Osteocyte (in vitro differentiated cells): ENCODE results near the gene SLC28A2. TPM values are rescaled to one million over a fixed set of nuclear protein-coding genes. Genes with fewer than 3 reads are reported as not detected.
"Not testable (repeated sequence)": the region's sequence is repeated elsewhere in the genome, so short reads cannot be mapped to it uniquely, and the experiment has no call there.

Source experiments
- DNase-seq: peaks from one replicate; pipeline ENCODE4 v3.0.0; 2021; ENCODE audit warnings: mixed read lengths; ENCODE audit not compliant: unreplicated experiment; ENCODE audit errors: extremely low spot score
- H3K27ac Mint-ChIP-seq: one replicate; pipeline ENCODE4 v1.8.0; 2021; ENCODE audit warnings: mild to moderate bottlenecking, mixed read lengths; ENCODE audit not compliant: unreplicated experiment
- H3K27me3 Mint-ChIP-seq: one replicate; pipeline ENCODE4 v1.8.0; 2021; ENCODE audit warnings: mixed read lengths; ENCODE audit not compliant: unreplicated experiment
- H3K36me3 Mint-ChIP-seq: one replicate; pipeline ENCODE4 v1.8.0; 2021; ENCODE audit warnings: mixed read lengths; ENCODE audit not compliant: unreplicated experiment
- H3K4me1 Mint-ChIP-seq: one replicate; pipeline ENCODE4 v1.8.0; 2021; ENCODE audit warnings: mixed read lengths; ENCODE audit not compliant: unreplicated experiment
- H3K4me3 Mint-ChIP-seq: one replicate; pipeline ENCODE4 v1.8.0; 2021; ENCODE audit warnings: mild to moderate bottlenecking, moderate library complexity, mixed read lengths; ENCODE audit not compliant: unreplicated experiment
- H3K9me3 Mint-ChIP-seq: one replicate; pipeline ENCODE4 v1.8.0; 2021; ENCODE audit warnings: mixed read lengths; ENCODE audit not compliant: unreplicated experiment
- total RNA-seq: library from RNA; stranded (reverse); gene quantifications from 2 replicates; pipeline ENCODE4 v1.2.1, GENCODE V29; 2021
- TF ChIP-seq, protein P1 (sequence below): fragments of 200-600 bp; sonication (generic); IDR thresholded peaks from 2 replicates; pipeline ENCODE4 v1.5.0; 2021; ENCODE audit warnings: antibody characterized with exemption, mild to moderate bottlenecking, moderate library complexity

The SLC28A2 gene
- total RNA-seq, 1 donor from 2014 or later = not detected

GRCh38 chr15:45231132-45231531 is 20.9 kb upstream of the SLC28A2 start:
- Mint-ChIP-seq H3K27me3 (peaks cover 1% of the 10 kb centered on the region), H3K27ac (no peak overlapping the region), H3K9me3 (peaks cover 1% of the 10 kb centered on the region), H3K36me3 (no peaks in the 10 kb centered on the region), H3K4me3 (no peak overlapping the region), H3K4me1 (no peaks in the 10 kb centered on the region)
- TF ChIP-seq, protein P1, sequence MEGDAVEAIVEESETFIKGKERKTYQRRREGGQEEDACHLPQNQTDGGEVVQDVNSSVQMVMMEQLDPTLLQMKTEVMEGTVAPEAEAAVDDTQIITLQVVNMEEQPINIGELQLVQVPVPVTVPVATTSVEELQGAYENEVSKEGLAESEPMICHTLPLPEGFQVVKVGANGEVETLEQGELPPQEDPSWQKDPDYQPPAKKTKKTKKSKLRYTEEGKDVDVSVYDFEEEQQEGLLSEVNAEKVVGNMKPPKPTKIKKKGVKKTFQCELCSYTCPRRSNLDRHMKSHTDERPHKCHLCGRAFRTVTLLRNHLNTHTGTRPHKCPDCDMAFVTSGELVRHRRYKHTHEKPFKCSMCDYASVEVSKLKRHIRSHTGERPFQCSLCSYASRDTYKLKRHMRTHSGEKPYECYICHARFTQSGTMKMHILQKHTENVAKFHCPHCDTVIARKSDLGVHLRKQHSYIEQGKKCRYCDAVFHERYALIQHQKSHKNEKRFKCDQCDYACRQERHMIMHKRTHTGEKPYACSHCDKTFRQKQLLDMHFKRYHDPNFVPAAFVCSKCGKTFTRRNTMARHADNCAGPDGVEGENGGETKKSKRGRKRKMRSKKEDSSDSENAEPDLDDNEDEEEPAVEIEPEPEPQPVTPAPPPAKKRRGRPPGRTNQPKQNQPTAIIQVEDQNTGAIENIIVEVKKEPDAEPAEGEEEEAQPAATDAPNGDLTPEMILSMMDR = no peak
- no peak for DNase-seq

DNA sequence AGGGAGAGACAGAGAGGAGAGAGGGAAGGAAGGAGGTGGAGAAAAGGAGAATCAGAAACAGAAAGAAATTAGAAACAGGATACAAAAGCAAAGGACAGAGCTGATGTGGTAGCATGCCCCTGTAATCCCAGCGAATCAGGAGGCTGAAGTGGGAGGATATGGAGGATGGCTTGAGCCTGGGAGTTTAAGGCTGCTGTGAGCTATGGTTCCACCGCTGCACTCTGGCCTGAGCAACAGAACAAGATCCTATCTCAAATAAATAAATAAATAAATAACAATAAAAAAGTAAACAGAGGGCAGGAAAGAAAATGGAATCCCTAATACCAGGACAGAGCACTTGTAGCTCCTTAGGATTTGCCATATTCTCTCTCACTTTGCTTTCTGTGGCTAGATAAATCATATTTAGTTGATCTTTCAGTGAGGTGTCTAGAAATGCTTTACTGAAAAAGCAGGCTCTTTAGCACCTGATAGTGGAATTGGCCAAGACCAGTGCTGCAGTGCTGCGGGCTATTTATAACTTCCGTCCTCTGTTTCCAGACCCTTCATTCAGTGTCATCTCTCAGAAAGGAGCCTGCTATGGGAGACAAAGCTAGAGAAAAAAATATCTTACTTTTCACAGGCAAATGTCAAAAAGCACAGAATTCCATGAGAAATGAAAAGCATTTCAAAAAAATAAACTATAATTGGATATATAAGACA is 20.0 kb upstream of the SLC28A2 start:
- peaks cover 7% of the 10 kb centered on the region for H3K9me3 Mint-ChIP-seq
- no peak overlapping the region for H3K27ac Mint-ChIP-seq
- DNase-seq = no peak
- H3K27me3 Mint-ChIP-seq = no peaks in the 10 kb centered on the region
- H3K4me3 Mint-ChIP-seq = no peak overlapping the region
- TF ChIP-seq, protein P1 = no peak
- no peaks in the 10 kb centered on the region for H3K4me1 Mint-ChIP-seq
- H3K36me3 Mint-ChIP-seq = no peaks in the 10 kb centered on the region

- Mint-ChIP-seq H3K27ac (no peak overlapping the region), H3K9me3 (peaks cover 14% of the 10 kb centered on the region), H3K36me3 (no peaks in the 10 kb centered on the region), H3K4me3 (no peak overlapping the region), H3K27me3 (no peaks in the 10 kb centered on the region), H3K4me1 (no peaks in the 10 kb centered on the region)
- TF ChIP-seq, protein P1 = no peak
- no peak for DNase-seq
These were observed 17.3 kb upstream of the SLC28A2 start for GRCh38 chr15:45234562-45235235.

DNA sequence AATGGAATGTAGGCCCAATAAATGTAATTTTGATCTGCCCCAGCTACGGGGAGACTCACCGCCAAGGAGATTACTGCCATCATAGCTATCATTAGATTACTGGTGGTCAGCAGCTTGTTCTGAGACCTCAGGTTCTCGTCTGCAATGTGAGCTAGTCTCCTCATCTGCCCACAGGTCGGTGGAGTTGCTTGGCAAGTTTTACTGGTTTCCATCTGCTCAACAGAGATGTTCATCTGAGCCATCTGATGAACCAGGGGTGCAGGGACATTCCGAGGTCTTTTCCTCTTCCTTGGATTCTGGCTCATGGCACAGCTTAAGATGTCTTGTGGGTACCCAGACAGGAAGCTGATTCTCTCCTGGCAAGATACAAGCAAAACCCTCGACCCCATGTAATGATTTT is 15.2 kb upstream of the SLC28A2 start:
- H3K27me3 Mint-ChIP-seq, H3K4me3 Mint-ChIP-seq, H3K27ac Mint-ChIP-seq, H3K4me1 Mint-ChIP-seq, H3K36me3 Mint-ChIP-seq, DNase-seq: not testable (repeated sequence)
- peaks cover 20% of the 10 kb centered on the region for H3K9me3 Mint-ChIP-seq

GRCh38 chr15:45242289-45242688 is 9.7 kb upstream of the SLC28A2 start:
- H3K27ac Mint-ChIP-seq = no peak overlapping the region
- peaks cover 2% of the 10 kb centered on the region for H3K36me3 Mint-ChIP-seq
- H3K27me3 Mint-ChIP-seq = no peaks in the 10 kb centered on the region
- no peak overlapping the region for H3K4me3 Mint-ChIP-seq
- TF ChIP-seq, protein P1 = no peak
- DNase-seq = peak; percentile 25
- peaks cover 37% of the 10 kb centered on the region for H3K9me3 Mint-ChIP-seq
- H3K4me1 Mint-ChIP-seq = no peaks in the 10 kb centered on the region
